A549 (cell line): ENCODE results near the gene EXOC6. TPM values are rescaled to one million over a fixed set of nuclear protein-coding genes. Genes with fewer than 3 reads are reported as not detected.

Experiments
- ATAC-seq, 2 experiments: fragments of 200-7000 bp in 1 of 2; fragments of >200 bp in 1 of 2; cut with Nextera tagmentation in 1 of 2; cut with Tn5 transposase in 1 of 2; 3 replicates each; pipeline versions ENCODE4 v1.8.0 to v1.9.1; 2018 to 2020; ENCODE audit warnings: mild to moderate bottlenecking in 1 of 2, moderate library complexity in 1 of 2
- CTCF ChIA-PET: fragments of 300-600 bp; sonication (Branson Sonifier 250); formaldehyde crosslinking; extraction: SDS; loops from one replicate; lab custom pipeline; 2021; ENCODE audit warnings: antibody characterized with exemption, inconsistent platforms; lab: Yijun Ruan, JAX
- POLR2A ChIA-PET: fragments of 350-600 bp; formaldehyde crosslinking; extraction: SDS; loops from one replicate; lab custom pipeline; 2021; ENCODE audit warnings: antibody characterized with exemption, inconsistent platforms; lab: Yijun Ruan, JAX
- DNase-seq, 2 experiments: peaks; one replicate each; pipeline versions ENCODE4 v3.0.0 to v3.0.0-alpha.2; 2011 to 2016; ENCODE audit warnings: low read depth in 1 of 2, low spot score in 1 of 2
- FAIRE-seq: peaks from 2 replicates; lab custom pipeline; 2011; peaks lifted over from hg19 to GRCh38; lab: Jason Lieb, UNC
- H3K27ac ChIP-seq, 2 experiments: fragments of >200 bp; sonication (Bioruptor Twin); formaldehyde crosslinking; 3 replicates each; pipeline ENCODE4 v1.5.1; 2016 to 2017
- H3K4me1 ChIP-seq: fragments of >200 bp; sonication (Bioruptor Twin); formaldehyde crosslinking; 3 replicates; pipeline ENCODE4 v1.6.1; 2016
- H3K4me2 ChIP-seq: fragments of >200 bp; sonication (Bioruptor Twin); formaldehyde crosslinking; 3 replicates; pipeline ENCODE4 v1.6.1; 2016
- H3K4me3 ChIP-seq: fragments of >200 bp; sonication (Bioruptor Twin); formaldehyde crosslinking; 3 replicates; pipeline ENCODE4 v1.5.1; 2016
- H3K9me3 ChIP-seq: fragments of >200 bp; sonication (Bioruptor Twin); formaldehyde crosslinking; 3 replicates; pipeline ENCODE4 v1.6.1; 2016
- BHLHE40 ChIP-seq: IDR thresholded peaks from 2 replicates; pipeline ENCODE4 v1.6.1; 2012; ENCODE audit warnings: low read depth, low read length, inconsistent platforms
- CBX2 ChIP-seq: fragments of 200-600 bp; sonication (generic); IDR thresholded peaks from 2 replicates; pipeline ENCODE4 v1.6.1; 2016; ENCODE audit warnings: low read depth, mild to moderate bottlenecking, borderline replicate concordance
- CBX8 ChIP-seq: fragments of 200-600 bp; sonication (generic); IDR thresholded peaks from 2 replicates; pipeline ENCODE4 v1.6.1; 2016
- CEBPB ChIP-seq, 2 experiments: fragments of >200 bp in 1 of 2; sonication (Bioruptor Twin) in 1 of 2; formaldehyde crosslinking in 1 of 2; IDR thresholded peaks; 2 replicates each; pipeline ENCODE4 v1.6.1; 2012 to 2016
- CHD2 ChIP-seq: fragments of 150-350 bp; IDR thresholded peaks from 2 replicates; pipeline ENCODE4 v1.6.1; 2014; ENCODE audit warnings: low read length; ENCODE audit not compliant: partially characterized antibody
- EHMT2 ChIP-seq: fragments of 200-600 bp; sonication (generic); IDR thresholded peaks from 2 replicates; pipeline ENCODE4 v1.6.1; 2016; ENCODE audit warnings: antibody characterized with exemption, low read depth, mild to moderate bottlenecking, moderate library complexity
- FOXS1 ChIP-seq: fragments of 250-450 bp; sonication (Bioruptor Pico); IDR thresholded peaks from 2 replicates; pipeline ENCODE4 v1.5.0; 2020; ENCODE audit warnings: mild to moderate bottlenecking, moderate library complexity
- HDAC2 ChIP-seq: fragments of 200-600 bp; sonication (generic); IDR thresholded peaks from 2 replicates; pipeline ENCODE4 v1.6.1; 2016
- HOXA7 ChIP-seq: fragments of 250-450 bp; sonication (Bioruptor Pico); IDR thresholded peaks from 2 replicates; pipeline ENCODE4 v1.5.0; 2020; ENCODE audit warnings: mild to moderate bottlenecking, moderate library complexity
- JUN ChIP-seq, 2 experiments: fragments of >200 bp; sonication (Bioruptor Twin); formaldehyde crosslinking; IDR thresholded peaks; 2 replicates in 1 of 2; 3 replicates in 1 of 2; pipeline ENCODE4 v1.6.1; 2016 to 2017
- KDM5A ChIP-seq: fragments of 200-600 bp; sonication (generic); IDR thresholded peaks from 2 replicates; pipeline ENCODE4 v1.6.1; 2016; ENCODE audit warnings: antibody characterized with exemption, mild to moderate bottlenecking
- NFE2L2 ChIP-seq: fragments of 150-350 bp; conservative IDR thresholded peaks from 2 replicates; pipeline ENCODE4 v1.6.1; 2014; ENCODE audit warnings: low read length
- NR3C1 ChIP-seq: fragments of >200 bp; sonication (Bioruptor Twin); formaldehyde crosslinking; IDR thresholded peaks from 3 replicates; pipeline ENCODE4 v1.6.1; 2017
- PHF8 ChIP-seq: fragments of 200-600 bp; sonication (generic); IDR thresholded peaks from 2 replicates; pipeline ENCODE4 v1.6.1; 2016; ENCODE audit warnings: low read depth, mild to moderate bottlenecking, antibody characterized with exemption, moderate library complexity, borderline replicate concordance
- POLR2AphosphoS2 ChIP-seq: conservative IDR thresholded peaks from 2 replicates; pipeline ENCODE4 v1.6.1; 2012; ENCODE audit warnings: low read length, improper control_type of control experiment, inconsistent platforms
- RAD21 ChIP-seq, 2 experiments: fragments of >200 bp in 1 of 2; sonication (Bioruptor Twin) in 1 of 2; formaldehyde crosslinking in 1 of 2; IDR thresholded peaks in 1 of 2; conservative IDR thresholded peaks in 1 of 2; 2 replicates in 1 of 2; 3 replicates in 1 of 2; pipeline ENCODE4 v1.6.1; 2012 to 2018; ENCODE audit warnings: inconsistent platforms in 1 of 2
- RFX5 ChIP-seq: fragments of 450-650 bp; IDR thresholded peaks from 2 replicates; pipeline ENCODE4 v1.7.1; 2014; ENCODE audit warnings: antibody characterized with exemption, mild to moderate bottlenecking, moderate library complexity
- ZFP36 ChIP-seq: fragments of 450-650 bp; IDR thresholded peaks from 2 replicates; pipeline ENCODE4 v1.6.1; 2014; ENCODE audit warnings: borderline replicate concordance; ENCODE audit not compliant: partially characterized antibody
- ZSCAN20 ChIP-seq: fragments of 250-450 bp; sonication (Bioruptor Pico); IDR thresholded peaks from 2 replicates; pipeline ENCODE4 v1.8.0; 2022; ENCODE audit warnings: mild to moderate bottlenecking, moderate library complexity
- WGBS: methylation state at CpG from one replicate; pipeline ENCODE4 v1.1.6; 2017; ENCODE audit errors: missing lambda C conversion rate; 5-methylcytosine and 5-hydroxymethylcytosine counted together
- polyA plus RNA-seq, 4 experiments: library from polyadenylated mRNA; depleted of rRNA in 3 of 4; stranded (reverse); fragments of >200 nt; fragmentation: RNase III in 1 of 4; extraction: RNeasy Plus Mini Kit Qiagen cat#74134 plus additional on column Dnase treatment in 1 of 4; gene quantifications; 2 replicates in 3 of 4; 3 replicates in 1 of 4; pipeline ENCODE4 v1.2.3, GENCODE V29; 2011 to 2017
- TF ChIP-seq, protein P1 (sequence below): IDR thresholded peaks from 2 replicates; pipeline ENCODE4 v1.6.1; 2012
- TF ChIP-seq, protein P2 (sequence below): fragments of 250-450 bp; sonication (Bioruptor Pico); IDR thresholded peaks from 2 replicates; pipeline ENCODE4 v1.5.0; 2020; ENCODE audit warnings: low read depth, mild to moderate bottlenecking, moderate library complexity
- TF ChIP-seq, protein P3 (sequence below): IDR thresholded peaks from 2 replicates; pipeline ENCODE4 v1.6.1; 2012
- TF ChIP-seq, protein P4 (sequence below): fragments of 250-450 bp; sonication (Bioruptor Pico); IDR thresholded peaks from 2 replicates; pipeline ENCODE4 v1.5.0; 2021; ENCODE audit warnings: mild to moderate bottlenecking, moderate library complexity, borderline replicate concordance

Gene EXOC6
- polyA plus RNA-seq, 2 of the 4 experiments (the other 2 are of a cell fraction), result 16.8 to 48.5 TPM

DNA sequence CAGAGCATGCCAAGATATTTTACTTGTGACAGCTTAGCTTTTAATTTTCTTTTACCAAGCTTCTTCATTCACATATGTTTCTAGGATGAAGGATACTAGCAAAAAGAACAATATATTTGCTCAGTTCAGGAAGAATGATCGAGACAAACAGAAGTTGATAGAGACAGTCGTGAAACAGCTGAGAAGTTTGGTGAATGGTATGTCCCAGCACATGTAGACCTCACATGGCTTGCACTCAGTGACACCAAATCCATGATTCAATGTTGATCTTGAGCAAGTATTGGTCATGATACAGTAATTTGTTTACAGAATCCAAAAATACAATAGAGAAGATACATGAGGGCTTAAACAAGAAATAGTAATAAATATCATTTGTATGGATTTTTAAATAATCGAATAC is 209.8 kb downstream of the EXOC6 start:
- DNase-seq (no peak), FAIRE-seq (no peak), ATAC-seq (no peak)
- no peaks in the 10 kb centered on the region for H3K9me3 ChIP-seq
- TF ChIP-seq, protein P1, sequence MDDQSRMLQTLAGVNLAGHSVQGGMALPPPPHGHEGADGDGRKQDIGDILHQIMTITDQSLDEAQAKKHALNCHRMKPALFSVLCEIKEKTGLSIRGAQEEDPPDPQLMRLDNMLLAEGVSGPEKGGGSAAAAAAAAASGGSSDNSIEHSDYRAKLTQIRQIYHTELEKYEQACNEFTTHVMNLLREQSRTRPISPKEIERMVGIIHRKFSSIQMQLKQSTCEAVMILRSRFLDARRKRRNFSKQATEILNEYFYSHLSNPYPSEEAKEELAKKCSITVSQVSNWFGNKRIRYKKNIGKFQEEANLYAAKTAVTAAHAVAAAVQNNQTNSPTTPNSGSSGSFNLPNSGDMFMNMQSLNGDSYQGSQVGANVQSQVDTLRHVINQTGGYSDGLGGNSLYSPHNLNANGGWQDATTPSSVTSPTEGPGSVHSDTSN, result no peak
- TF ChIP-seq HOXA7 (CRISPR knock-in tag) (no peak), JUN (IDR thresholded peaks at IDR 0.05) (no peak), ZFP36 (no peak), FOXS1 (CRISPR knock-in tag) (no peak), CBX8 (no peak), RAD21 (conservative IDR thresholded peaks at IDR 0.05 in 1 of 2, IDR thresholded peaks at IDR 0.05 in 1 of 2) (no peak), CHD2 (no peak), RFX5 (no peak), EHMT2 (no peak)
- TF ChIP-seq, protein P2, sequence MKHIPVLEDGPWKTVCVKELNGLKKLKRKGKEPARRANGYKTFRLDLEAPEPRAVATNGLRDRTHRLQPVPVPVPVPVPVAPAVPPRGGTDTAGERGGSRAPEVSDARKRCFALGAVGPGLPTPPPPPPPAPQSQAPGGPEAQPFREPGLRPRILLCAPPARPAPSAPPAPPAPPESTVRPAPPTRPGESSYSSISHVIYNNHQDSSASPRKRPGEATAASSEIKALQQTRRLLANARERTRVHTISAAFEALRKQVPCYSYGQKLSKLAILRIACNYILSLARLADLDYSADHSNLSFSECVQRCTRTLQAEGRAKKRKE (CRISPR knock-in tag), result no peak
- 60% methylated on average over 3 of the region's 3 CpGs for WGBS
- no peaks in the 10 kb centered on the region for H3K4me1 ChIP-seq
- H3K4me2 ChIP-seq, result no peak overlapping the region
- H3K4me3 ChIP-seq, result no peak overlapping the region
- no peak overlapping the region for H3K27ac ChIP-seq
- ChIA-PET POLR2A (interaction anchor here (1.3 kb wide), 1 partner anchor 15 kb away, joined by 3 read pairs; the partner anchor contains the start of gene CYP26A1), CTCF (interaction anchor here (0.9 to 2.1 kb wide), 3 partner anchors 13 to 294 kb away, joined by 3 to 10 read pairs (median 4); no protein-coding TSS in a partner anchor)

DNA sequence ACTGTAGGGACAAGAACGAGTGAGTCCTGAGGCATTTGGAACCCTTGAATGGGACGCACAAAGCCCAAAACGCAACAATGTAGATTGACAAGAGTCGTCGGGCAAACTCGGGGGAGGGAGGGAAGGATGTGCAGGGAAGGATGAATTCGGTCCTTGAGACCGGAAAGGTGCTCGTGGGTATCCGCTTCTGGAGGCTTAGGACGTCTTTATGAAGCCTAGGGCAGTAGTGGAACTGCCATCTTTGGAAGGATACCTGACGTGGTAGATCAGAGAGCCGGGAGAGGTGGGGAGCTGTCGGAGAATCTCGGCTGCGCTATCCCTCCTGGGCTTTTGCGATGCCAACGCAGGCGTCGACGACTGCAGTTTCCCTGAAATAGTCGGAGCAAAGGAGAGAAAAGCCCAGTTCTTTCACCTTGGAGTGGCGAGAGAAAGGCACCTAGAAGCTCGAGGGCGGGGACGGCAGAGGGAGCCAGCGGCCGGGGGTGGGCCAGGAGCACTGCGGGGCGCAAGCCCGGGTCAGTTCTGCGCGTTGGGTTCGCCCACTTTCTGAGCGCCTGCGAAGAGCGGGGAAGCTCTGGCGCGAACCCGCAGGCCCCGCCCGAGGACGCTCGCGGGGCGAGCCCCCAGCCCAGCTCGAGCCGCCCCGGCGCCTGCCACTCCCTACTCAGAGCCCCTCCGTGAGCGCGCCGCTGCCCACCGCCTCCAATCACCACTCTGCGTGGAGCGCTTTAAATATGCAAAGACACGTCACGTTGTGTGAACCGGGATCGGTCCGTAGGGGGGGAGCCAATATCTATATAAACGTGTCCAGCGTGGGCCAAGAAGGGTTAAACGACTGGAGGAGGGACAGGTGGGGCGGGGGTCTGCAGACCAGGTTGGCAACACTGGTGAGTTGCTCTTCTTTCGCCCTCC is 211.9 kb downstream of the EXOC6 start, which contains the start of gene CYP26C1:
Gene CYP26C1 (plus strand): TSS at position 824 of the 912 bp plus-strand sequence. CDS start 466 bp downstream, outside the sequence.
- H3K27ac ChIP-seq, result no peak within 1 kb of the TSS
- no peak for ATAC-seq
- POLR2A ChIA-PET, result no interaction called here
- FAIRE-seq, result no peak
- no peaks in the 10 kb centered on the region for H3K4me1 ChIP-seq
- no peak within 1 kb of the TSS for H3K4me2 ChIP-seq
- no peak for DNase-seq
- WGBS, result 93% methylated on average over 62 of the region's 67 CpGs
- H3K9me3 ChIP-seq, result no peaks in the 10 kb centered on the region
- TF ChIP-seq KDM5A (no peak), NR3C1 (no peak), ZSCAN20 (CRISPR knock-in tag) (no peak), JUN (IDR thresholded peaks at IDR 0.05) (no peak), PHF8 (no peak), EHMT2 (no peak), NFE2L2 (no peak), HDAC2 (no peak), BHLHE40 (no peak), CBX2 (no peak), CEBPB (IDR thresholded peaks at IDR 0.05) (no peak), POLR2AphosphoS2 (no peak)
- TF ChIP-seq, protein P3, sequence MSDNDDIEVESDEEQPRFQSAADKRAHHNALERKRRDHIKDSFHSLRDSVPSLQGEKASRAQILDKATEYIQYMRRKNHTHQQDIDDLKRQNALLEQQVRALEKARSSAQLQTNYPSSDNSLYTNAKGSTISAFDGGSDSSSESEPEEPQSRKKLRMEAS, result no peak
- TF ChIP-seq, protein P4, sequence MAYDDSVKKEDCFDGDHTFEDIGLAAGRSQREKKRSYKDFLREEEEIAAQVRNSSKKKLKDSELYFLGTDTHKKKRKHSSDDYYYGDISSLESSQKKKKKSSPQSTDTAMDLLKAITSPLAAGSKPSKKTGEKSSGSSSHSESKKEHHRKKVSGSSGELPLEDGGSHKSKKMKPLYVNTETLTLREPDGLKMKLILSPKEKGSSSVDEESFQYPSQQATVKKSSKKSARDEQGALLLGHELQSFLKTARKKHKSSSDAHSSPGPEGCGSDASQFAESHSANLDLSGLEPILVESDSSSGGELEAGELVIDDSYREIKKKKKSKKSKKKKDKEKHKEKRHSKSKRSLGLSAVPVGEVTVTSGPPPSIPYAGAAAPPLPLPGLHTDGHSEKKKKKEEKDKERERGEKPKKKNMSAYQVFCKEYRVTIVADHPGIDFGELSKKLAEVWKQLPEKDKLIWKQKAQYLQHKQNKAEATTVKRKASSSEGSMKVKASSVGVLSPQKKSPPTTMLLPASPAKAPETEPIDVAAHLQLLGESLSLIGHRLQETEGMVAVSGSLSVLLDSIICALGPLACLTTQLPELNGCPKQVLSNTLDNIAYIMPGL, result no peak
- TF ChIP-seq, protein P1, result no peak
- H3K4me3 ChIP-seq, result no peak within 1 kb of the TSS
- CTCF ChIA-PET, result interaction anchor here (1.8 to 2.6 kb wide), 2 partner anchors 10 to 95 kb away, joined by 6 to 10 read pairs; no protein-coding TSS in a partner anchor
